Measurements from ENCODE around the gene LAP3.

Gene LAP3

DNA sequence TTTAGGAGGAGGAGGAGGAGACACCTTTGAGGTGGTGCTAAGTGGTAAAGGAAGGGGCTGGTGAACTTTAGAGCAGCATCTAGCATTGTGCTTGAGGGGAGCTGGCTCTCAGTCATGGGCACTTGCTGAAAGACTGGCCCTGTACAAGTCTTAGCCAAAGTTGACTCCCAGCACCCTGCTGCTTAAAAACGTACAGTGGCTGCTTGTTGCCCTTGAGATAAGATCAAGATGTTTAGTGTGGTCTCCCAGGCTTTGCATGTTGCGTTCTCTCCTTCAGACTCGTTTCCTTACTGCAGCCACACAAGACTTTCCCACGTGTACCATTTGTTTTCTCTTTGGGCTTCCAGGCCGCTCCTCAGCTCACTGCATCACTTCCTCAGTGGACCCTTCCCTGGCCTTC is 39.3 kb downstream of the LAP3 start:
- no peak for DNase-seq (ENCODE audit: low read depth in 2 of 2)

DNA sequence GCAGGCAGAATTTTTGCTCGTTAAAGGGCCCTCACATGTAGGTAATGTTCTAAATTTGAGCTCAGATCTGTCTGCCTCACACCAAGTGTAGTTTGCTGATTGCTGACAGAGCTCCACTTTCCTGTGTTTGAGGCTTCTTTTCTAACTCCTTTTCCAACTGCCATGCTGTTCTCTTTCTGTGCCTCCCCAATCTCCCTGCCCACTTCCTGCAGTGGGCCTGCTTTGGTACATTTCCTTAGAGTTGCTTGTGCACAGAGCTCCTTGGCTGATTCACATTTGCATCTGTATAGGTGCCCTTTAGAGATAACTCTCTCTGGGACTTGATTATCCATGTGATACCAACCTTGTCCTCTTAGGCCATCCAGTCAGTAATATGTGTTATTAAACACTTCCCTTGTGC is 41.9 kb downstream of the LAP3 start:
- DNase-seq (ENCODE audit: low read depth in 2 of 2): no peak

DNA sequence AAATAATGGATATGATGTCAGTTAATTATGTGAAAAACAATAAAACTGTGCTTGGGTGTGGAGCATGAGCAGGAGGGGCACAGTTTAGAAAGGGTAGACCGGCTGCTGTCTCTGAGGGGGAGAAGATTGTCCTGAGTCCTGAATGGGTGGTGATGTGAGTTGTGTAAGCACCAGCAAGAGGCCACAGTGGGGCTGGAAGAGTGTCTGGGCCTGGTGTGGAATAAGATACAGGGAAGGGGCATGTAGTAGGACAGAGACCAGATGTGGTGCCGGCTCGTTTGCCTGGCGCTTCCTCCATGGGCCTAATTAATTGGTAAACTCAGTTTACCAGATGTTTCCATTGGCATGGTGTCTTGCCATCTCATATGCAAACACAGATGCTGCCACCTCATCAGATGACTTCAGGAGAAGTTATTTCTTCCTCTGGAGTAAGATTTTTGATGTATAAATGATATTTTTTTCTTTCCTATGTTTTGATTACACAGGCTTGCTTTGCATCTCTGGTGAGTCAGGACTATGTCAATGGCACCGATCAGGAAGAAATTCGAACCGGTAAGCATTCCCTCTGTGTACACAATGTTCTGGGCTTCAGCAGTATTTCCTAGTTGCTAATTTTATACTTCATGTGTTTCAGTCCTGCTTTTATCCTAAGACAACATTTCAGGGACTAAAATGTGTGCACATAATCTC is 42.6 kb downstream of the LAP3 start:
- DNase-seq (ENCODE audit: low read depth in 2 of 2): no peak

DNA sequence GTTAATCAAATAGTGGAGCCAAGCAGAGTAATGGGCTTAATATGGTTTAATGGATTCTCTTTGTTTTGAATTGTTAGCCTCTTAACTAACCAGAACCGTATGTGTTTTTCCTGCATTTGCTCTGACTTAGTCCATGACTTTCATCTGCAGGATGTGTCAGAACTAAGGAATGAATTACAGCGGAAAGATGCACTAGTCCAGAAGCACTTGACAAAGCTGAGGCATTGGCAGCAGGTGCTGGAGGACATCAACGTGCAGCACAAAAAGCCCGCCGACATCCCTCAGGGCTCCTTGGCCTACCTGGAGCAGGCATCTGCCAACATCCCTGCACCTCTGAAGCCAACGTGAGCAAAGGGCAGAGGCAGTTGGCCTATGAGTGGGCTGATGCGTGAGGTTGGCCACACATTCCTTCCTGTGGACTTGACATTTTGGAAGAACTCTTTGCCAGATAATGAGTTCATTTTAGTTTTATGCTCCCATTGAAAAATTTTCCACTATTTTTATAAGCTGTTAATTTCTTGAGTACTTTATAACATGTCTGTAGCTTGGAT is 46.5 kb downstream of the LAP3 start:
- no peak for DNase-seq (ENCODE audit: low read depth in 2 of 2)

DNA sequence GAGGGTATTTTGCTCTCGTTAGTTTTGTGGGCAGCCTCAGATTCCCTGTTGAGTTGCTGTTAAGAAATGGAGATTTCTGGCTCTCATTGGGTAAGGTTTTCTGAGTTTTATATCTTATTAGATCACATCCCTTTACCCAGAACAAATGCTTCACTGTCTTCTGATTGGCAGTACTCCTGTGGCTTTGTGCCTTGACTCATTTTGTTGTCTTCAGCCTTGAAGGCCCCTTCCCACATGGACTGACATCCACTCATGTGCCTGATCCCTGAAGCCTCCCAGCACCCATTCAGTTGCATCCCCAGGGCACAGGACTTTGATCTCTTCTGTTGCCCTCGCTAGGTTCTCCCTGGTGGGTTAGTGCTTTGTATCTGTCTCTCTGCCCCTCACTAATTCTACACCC is 47.8 kb downstream of the LAP3 start:
- DNase-seq (ENCODE audit: low read depth in 2 of 2): no peak

DNA sequence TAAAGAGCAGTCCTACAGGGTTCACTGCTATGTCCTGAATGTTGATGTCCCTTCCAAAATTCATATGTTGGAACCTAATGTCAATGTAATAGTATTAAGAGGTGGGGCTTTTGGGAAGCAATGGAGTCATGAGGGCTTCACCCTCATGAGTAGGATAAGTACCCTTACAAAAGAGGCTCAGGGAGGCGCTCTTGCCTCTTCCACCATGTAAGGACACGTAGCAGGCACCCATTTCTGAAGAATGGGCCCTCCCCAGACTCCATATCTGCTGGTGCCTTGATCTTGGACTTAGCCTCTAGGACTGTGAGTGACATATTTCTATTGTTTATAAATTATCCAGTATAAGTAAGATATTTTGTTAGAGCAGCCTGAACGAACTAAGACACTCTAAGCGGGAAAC is 53.2 kb downstream of the LAP3 start:
- DNase-seq (ENCODE audit: low read depth in 2 of 2): no peak

DNA sequence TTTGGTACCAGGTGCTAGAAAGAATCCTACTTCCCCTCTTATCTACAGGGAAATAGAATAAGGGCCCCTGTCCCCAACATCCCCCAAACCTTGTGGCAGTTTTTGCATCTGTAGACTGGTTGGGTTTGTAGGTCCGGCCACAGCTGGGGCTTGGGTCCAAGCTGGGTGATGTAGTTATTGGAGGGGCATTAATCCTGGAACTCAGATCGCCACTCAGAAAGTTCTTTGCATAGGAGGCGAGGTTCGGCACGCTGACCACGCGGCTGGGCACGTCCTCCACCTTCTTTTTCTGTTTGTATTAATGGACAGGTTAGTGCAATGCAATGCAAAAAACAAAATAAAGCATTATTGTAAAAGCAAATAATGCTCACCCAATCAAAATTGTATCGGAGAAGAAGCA is 56.6 kb downstream of the LAP3 start:
- no peak for DNase-seq (ENCODE audit: low read depth in 2 of 2)

DNA sequence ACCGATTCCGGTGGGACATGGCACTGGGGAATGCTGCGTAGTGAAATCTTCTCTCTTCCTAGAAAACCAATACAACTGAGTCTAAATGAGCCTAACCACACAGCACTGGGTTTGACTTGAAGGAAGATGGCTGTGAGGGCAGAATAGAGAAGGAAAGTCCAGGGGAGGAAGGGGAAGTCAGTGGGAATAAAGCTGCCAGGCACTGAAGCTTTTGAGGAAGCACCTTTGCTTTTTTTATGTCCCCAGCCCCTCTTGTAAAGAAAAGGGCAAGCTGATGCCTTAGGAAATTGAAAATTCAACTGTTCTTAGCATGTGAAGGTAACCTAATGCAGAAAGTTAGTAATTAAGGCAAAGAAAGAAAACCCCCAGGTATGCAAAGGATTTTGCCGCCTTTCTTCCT is 58.1 kb downstream of the LAP3 start:
- DNase-seq (ENCODE audit: low read depth in 2 of 2): no peak

DNA sequence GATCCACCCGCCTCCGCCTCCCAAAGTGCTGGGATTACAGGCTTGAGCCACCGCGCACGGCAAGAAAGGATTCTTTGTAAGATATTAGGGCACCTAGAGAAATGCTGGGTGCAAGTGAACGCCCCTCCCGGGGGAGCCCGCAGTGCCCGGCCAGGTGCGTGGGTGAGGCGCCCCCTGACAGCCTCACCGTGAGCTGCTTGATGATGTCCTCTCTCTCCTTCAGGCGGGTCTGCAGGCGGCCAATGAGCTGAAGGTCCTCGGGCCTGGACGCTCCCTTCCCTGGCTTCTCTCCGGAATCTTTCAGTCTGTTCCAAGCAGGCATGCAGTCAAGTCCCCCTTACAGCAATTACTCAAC is 59.3 kb downstream of the LAP3 start:
- DNase-seq (ENCODE audit: low read depth in 2 of 2): no peak

DNA sequence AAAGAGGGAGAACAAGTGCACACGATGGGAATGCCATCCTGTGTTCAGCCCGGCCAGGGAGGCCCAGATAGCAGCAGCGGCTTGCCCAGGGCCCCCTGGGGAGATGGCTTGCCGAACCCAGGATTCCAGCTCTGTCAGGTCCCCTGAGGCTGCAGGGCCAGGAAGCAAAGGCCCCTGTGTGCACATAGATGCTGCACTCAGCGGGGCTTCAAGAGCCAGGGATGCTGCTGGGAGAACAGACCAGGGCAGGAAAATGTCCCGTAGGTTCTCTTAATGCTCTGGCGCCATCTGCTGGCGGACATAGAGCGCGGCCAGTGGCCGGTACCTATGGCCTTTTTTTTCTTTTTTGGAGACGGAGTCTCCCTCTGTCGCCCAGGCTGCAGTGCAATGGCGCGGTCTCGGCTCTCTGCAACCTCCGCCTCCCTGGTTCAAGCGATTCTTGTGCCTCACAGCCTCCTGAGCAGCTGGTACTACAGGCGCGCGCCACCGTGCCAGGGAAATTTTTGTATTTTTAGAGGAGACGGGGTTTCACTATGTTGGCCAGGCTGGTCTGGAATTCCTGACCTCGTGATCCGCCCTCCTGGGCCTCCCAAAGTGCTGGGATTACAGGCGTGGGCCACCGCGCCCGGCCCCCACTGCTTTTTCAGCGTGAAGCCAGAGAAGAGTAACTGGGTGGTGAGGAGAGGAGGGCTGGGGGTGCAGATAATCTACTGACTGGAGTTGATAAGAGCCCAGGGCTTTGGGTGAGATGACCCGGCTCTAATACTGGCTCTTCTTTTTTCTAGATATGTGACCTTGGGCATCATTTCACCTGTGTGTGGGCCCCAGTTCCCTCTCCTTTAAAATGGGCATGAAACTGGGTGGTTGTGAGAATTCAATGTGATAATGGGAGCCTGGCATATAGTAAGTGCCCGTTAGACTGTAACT is 60.0 kb downstream of the LAP3 start:
- peak; percentile 28 to 31 for DNase-seq (ENCODE audit: low read depth in 2 of 2)

DNA sequence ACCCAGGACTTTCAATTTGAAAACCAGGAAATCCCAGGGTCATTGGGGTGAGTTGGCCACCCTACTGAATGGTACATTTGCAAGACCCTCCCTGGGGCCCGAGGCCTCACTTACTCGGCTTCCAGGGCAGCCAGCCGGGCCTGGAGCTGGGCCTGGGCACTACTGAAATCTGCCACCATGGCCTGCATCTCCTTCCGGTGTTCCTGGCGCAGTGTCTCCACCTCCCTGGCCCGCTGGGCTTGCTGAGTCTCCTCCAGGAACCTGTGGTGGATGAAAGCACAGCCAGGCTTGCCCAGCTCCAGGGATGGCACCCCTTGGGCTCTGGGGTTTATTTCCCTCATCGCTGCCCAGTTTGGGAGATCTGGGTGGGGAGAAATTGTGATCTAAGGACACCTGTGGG is 62.1 kb downstream of the LAP3 start:
- no peak for DNase-seq (ENCODE audit: low read depth in 2 of 2)

DNA sequence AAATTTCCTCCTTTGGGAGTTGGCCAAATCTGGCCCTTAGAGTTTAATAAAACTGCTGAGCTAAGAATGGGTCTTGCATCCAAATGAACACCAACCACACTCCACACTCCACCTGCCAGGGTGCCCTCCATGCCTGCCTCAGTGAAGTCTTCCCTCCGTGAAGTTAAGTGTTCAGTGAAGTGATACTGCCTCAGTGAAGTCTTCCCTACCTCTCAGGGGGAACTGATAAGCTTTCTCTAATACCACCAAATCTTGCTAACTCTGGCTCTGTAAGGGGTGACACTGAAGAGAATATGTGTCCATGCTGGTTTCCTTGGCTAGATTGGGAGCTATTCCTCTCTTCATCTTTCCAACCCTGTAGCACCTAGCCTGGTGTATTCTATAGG is 65.4 kb downstream of the LAP3 start:
- no peak for DNase-seq (ENCODE audit: low read depth in 2 of 2)

DNA sequence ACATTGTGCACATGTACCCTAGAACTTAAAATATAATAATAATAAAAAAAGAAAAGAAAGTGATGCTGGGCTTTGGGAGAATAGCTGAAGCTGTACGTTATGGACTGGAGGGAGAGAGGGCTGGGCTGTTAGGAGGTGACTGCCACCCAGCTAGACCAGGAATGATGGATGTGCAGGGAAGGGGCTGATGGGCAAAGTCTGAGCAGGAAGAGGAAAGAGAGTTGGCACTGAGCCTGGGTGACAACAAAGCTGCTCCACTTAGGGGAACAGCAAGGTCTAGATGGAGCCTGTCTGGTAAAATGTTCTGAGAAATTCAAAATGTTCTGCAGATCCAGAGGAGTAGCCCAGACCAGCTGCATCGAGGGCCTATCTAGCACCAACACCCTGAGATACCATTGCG is 69.7 kb downstream of the LAP3 start:
- no peak for DNase-seq (ENCODE audit: low read depth in 2 of 2)

DNA sequence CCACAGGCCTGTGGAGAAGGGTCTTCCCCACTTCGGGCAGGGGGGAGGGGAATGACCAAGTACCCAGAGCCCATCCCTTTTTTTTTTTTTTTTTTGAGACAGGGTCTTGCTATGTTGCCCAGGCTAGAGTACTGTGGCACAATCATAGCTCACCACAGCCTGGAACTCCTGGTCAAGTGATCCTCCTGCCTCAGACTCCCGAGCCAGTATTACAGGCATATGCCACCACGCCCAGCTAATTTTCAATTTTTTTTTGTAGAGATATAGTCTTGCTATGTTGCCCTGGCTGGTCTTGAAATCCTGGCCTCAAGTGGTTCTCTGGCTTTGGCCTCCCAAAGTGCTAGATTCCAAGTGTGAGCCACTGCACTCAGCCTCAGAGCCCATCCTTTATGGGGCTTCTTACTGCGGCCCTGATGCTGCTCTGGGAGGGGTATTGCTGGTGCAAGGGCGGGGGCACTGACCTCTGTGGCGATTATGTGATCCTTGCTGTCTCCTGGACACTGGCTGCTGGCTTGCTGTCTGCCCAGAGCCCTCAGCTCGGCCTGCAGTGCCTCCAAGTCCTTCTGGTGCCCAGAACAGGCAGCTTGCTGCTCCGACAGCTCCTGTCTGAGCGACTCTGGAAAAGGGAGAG is 70.3 kb downstream of the LAP3 start:
- no peak for DNase-seq (ENCODE audit: low read depth in 2 of 2)

DNA sequence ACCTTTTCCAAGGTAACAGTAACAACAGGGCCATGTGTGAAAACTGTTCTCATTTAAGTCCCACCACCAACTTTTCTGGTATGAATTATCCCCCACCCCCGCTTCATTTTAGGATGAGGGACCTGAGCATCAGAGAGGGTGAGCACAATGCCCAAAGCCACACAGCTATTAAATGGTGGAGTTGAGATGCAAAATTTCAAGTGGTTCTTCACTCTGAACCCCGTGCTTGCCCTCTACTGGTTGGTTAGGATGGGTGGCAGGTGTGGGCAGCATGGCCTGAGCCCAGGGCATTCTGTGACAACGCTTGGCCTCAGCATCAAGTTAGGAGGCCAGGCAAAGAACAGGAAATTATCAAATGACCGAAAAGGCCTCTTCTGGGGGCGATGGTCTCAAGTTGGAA is 70.9 kb downstream of the LAP3 start:
- no peak for DNase-seq (ENCODE audit: low read depth in 2 of 2)

DNA sequence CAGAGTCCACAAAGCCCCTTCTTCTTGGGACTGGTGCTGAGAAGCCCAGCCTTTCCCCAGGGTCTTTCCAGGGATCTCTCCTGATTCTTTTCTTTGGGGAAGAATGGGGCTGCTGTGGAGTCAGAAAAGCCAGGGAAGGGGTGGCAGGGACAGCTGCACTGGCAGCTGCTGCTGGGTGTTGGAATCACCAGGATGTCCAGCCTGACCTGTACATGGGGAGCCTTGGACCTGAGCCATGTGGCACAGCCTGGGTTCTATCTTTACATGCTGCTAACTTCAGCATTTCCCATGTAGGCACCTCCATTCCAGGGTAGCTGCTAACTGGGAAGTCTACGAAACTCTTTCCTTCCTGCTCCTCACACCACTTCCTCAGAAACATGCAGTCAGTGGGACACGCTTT is 73.4 kb downstream of the LAP3 start:
- DNase-seq (ENCODE audit: low read depth in 2 of 2): no peak

DNA sequence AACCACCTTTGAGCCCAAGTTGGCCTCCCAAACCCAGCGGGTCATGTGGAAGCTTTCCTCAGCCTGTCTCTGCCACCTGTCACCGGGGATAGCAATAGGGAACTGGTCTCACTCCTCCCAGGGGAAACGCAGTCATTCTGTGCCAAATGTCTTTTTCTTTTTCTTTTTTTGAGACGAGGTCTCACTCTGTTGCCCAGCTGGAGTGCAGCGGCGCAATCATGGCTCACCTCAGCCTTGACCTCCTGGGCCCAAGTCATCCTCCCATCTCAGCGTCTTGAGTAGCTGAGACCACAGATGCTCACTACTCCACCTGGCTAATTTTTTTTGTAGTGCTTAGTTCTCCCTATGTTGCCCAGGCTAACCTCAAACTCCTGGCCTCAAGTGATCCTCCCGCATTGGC is 77.7 kb downstream of the LAP3 start:
- DNase-seq (ENCODE audit: low read depth in 2 of 2): no peak

DNA sequence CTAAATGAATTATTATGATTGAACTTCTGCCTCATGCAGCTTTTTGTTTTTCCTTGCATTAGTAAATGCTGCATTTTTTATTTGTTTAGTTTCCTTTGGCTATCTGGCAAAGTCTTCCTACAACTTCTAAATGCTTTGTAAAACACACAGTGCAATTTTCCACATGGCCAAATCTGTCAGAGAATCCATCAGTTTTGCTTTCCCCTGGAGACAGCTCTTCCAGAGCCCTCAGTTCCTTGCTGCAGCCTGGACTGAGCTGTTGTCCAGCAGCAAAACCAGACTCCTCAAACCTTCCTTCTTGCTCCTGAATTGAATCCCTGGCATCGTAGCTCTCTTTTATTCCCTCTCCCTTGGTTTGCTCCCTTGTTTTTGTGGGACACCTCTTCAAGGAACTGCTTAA is 80.1 kb downstream of the LAP3 start:
- no peak for DNase-seq (ENCODE audit: low read depth in 2 of 2)

All from stimulated activated CD8-positive, alpha-beta memory T cell treated with anti-CD3 and anti-CD28 coated beads, Interleukin-15, amount 100 ng/mL, for 4 hours (primary cell).